ENCODE measurements around the gene SLC39A11.

DNA sequence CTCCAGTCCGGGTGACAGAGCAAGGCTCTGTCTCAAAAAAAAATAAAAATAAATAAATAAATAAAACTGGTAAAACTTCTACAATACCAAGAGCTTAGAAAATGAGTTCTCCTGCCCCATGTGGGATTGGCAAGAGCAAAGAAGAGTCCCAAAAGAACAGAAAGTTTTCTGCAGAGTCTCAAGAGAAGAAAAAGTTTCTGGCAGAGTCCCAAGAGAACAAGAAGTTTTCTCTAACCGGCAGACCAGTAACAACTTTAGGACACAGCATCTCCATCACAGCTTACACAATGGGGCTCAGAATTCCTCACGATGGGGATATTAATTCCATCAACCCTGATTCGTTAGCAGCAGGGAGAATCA is 1.1 kb downstream of the SLC39A11 start:
- TF ChIP-seq SP1 (IDR thresholded peaks at IDR 0.05) (no peak), ARNT (IDR thresholded peaks at IDR 0.05) (no peak), L3MBTL2 (conservative IDR thresholded peaks at IDR 0.05) (no peak), SUZ12 (IDR thresholded peaks at IDR 0.05) (no peak), FOXM1 (IDR thresholded peaks at IDR 0.05; ENCODE audit: borderline replicate concordance) (no peak), CTBP1 (IDR thresholded peaks at IDR 0.05; ENCODE audit: borderline replicate concordance) (no peak), FOXK2 (IDR thresholded peaks at IDR 0.05) (no peak), BHLHE40 (IDR thresholded peaks at IDR 0.05; ENCODE audit: borderline replicate concordance) (no peak), FOXA1 (IDR thresholded peaks at IDR 0.05) (no peak), ZNF384 (IDR thresholded peaks at IDR 0.05) (no peak), HDGF (IDR thresholded peaks at IDR 0.05; ENCODE audit: borderline replicate concordance) (no peak)
